ENCODE measurements around the gene KLHL17.
"Not testable (repeated sequence)": the region's sequence is repeated elsewhere in the genome, so short reads cannot be mapped to it uniquely, and the experiment has no call there.

KLHL17 gene

DNA sequence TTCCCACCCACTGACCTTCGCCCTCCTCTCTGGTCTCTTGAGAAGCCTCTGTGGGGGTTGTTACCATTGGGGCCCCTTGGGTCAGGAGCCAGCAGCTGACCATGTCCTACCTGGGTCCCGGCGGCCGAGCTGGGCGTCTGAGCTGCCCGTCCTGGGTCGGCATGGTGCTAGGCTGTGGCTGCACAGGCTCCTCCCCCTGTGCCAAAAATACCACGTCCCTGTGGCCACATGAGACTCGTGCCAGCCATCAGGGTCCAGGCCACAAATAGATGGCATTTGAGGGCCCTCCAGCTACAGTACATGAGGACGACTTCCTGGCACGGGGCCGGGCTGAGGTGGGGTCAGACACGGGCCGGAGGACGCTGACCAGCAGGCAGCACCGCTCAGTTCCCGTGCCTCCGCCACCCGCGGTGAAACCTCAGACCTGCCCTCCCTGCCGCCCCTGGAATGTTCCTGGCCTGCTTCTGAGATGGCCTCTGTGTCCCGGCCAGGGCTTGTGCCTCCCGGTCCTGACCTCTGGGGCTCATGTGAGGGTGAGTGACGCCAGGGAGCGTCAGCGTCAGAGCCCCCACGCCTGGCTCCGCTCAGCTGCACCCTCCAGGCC is 21.7 kb downstream of the KLHL17 start, which contains the start of gene PERM1:
TSS of gene PERM1 (minus strand) at position 139 of the 604 bp plus-strand sequence. CDS start 1,064 bp downstream, outside the sequence.
- DNase-seq (ENCODE audit: insufficient read length, low spot score) (no peak), FAIRE-seq (no peak)
- TF ChIP-seq POLR2A (IDR thresholded peaks at IDR 0.05; ENCODE audit: low read depth, low read length) (no peak), POU2F2 (IDR thresholded peaks at IDR 0.05; ENCODE audit: low read depth, low read length) (no peak), POLR2AphosphoS5 (IDR thresholded peaks at IDR 0.05; ENCODE audit: low read depth, low read length) (no peak), SPI1 (IDR thresholded peaks at IDR 0.05; ENCODE audit: low read depth, low read length) (no peak)

- DNase-seq (ENCODE audit: insufficient read length, low spot score) (no peak), FAIRE-seq (no peak)
- TF ChIP-seq PAX5 (IDR thresholded peaks at IDR 0.05; ENCODE audit: insufficient read depth, low read length, severe bottlenecking) (no peak), POLR2AphosphoS5 (IDR thresholded peaks at IDR 0.05; ENCODE audit: low read depth, low read length) (no peak), SPI1 (IDR thresholded peaks at IDR 0.05; ENCODE audit: low read depth, low read length) (no peak), POU2F2 (IDR thresholded peaks at IDR 0.05; ENCODE audit: low read depth, low read length) (no peak), POLR2A (IDR thresholded peaks at IDR 0.05; ENCODE audit: low read depth, low read length) (no peak), TAF1 (IDR thresholded peaks at IDR 0.05; ENCODE audit: low read depth, low read length) (no peak)
Measured at GRCh38 chr1:982765-983436, 22.5 kb downstream of the KLHL17 start.

DNA sequence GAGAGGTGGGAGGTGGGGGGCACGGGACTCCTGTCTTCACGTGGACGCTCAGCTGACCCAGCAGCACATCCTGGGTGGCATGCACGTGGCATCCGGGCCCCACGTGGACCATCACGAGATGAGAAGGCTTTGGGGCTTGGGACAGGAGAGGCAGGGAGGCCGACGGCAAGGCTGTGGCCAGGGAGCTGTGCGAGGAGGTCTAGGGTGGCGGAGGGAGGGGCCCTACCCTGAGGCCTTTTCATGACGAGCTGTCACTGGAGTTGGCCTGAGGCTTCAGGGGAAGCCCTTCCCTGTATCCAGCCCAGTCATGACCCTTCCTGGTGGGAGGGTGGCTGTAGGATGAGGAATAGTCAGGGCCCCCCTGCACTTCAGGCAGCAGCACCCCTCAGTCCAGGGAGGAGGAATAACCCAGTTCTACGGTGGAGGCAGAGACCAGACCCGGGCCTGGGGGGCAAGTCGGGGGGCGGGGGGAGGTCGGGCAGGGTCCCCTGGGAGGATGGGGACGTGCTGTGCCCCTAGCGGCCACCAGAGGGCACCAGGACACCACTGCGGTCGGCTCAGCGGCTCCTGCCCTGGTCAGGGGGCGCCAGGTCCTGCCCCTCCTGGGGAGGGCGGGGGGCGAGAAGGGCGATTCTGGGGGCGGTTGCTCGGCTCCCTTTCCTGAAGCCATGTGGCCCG is 23.6 kb downstream of the KLHL17 start:
- peak; percentile 91 for DNase-seq (ENCODE audit: insufficient read length, low spot score)
- TF ChIP-seq POLR2AphosphoS5 (IDR thresholded peaks at IDR 0.05; ENCODE audit: low read depth, low read length), result no peak
- no peak for TF ChIP-seq POU2F2 (IDR thresholded peaks at IDR 0.05; ENCODE audit: low read depth, low read length)
- TF ChIP-seq SPI1 (IDR thresholded peaks at IDR 0.05; ENCODE audit: low read depth, low read length), result no peak
- no peak for TF ChIP-seq TAF1 (IDR thresholded peaks at IDR 0.05; ENCODE audit: low read depth, low read length)
- FAIRE-seq, result peak; percentile 93

DNA sequence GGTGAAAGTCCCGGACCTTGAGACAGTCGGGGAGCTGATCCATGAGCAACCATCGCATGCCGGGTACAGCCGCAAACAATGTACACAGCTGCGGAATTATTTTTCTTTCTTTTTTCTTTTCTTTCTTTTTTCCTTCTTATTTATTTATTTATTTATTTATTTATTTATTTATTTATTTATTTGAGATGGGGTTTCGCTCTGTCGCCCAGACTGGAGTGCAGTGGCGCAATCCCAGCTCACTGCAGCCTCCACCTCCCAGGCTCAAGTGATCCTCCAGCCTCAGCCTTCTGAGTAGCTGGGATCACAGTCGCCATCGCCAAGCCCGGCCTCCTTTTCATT is 24.1 kb downstream of the KLHL17 start:
- FAIRE-seq (no peak), DNase-seq (ENCODE audit: insufficient read length, low spot score) (no peak)
- TF ChIP-seq PAX5 (IDR thresholded peaks at IDR 0.05; ENCODE audit: insufficient read depth, low read length, severe bottlenecking) (no peak), POLR2AphosphoS5 (IDR thresholded peaks at IDR 0.05; ENCODE audit: low read depth, low read length) (no peak), TAF1 (IDR thresholded peaks at IDR 0.05; ENCODE audit: low read depth, low read length) (no peak), SPI1 (IDR thresholded peaks at IDR 0.05; ENCODE audit: low read depth, low read length) (no peak), POU2F2 (IDR thresholded peaks at IDR 0.05; ENCODE audit: low read depth, low read length) (no peak), POLR2A (IDR thresholded peaks at IDR 0.05; ENCODE audit: low read depth, low read length) (no peak)

DNA sequence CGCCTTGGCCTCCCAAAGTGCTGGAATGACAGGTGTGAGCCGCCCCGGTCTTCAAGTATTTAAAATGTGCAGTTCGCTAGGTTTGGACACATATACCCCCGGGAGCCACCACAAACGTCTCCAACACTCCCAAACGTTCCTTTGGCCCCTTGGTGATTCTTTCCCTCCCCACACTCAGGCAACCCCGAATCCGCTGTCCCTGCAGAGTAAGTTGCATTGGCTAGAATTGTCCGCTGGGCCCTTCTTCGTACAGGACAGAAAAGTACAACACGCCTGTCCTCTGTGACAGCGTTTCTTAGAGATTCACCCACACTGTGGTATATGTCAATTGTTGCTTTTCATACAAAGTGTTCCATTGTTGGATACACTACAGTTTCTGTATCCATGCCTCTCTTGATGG is 24.7 kb downstream of the KLHL17 start:
- no peak for TF ChIP-seq PAX5 (IDR thresholded peaks at IDR 0.05; ENCODE audit: insufficient read depth, low read length, severe bottlenecking)
- TF ChIP-seq POU2F2 (IDR thresholded peaks at IDR 0.05; ENCODE audit: low read depth, low read length), result no peak
- no peak for TF ChIP-seq SPI1 (IDR thresholded peaks at IDR 0.05; ENCODE audit: low read depth, low read length)
- TF ChIP-seq POLR2A (IDR thresholded peaks at IDR 0.05; ENCODE audit: low read depth, low read length), result no peak
- TF ChIP-seq TAF1 (IDR thresholded peaks at IDR 0.05; ENCODE audit: low read depth, low read length), result no peak
- TF ChIP-seq POLR2AphosphoS5 (IDR thresholded peaks at IDR 0.05; ENCODE audit: low read depth, low read length), result no peak
- DNase-seq (ENCODE audit: insufficient read length, low spot score) (no peak), FAIRE-seq (no peak)

DNA sequence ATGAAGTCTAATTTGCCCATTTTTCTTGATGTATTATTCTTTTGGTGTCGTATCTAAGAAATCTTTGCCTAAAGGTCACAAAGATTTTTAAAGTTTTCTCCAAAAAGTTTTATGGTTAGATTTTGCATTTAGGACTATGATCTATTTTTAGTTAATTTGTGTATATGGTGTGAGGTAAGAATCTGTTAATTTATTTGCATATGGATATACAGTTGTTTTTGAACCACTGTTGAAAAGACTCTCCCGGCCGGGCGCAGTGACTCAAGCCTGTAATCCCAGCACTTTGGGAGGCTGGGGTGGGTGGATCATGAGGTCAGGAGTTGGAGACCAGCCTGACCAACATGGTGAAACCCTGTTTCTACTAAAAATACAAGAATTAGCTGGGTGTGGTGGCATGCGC is 27.7 kb downstream of the KLHL17 start:
- FAIRE-seq; DNase-seq (ENCODE audit: insufficient read length, low spot score): not testable (repeated sequence)

- FAIRE-seq; DNase-seq (ENCODE audit: insufficient read length, low spot score): not testable (repeated sequence)
Measured at GRCh38 chr1:991275-991674, 30.9 kb downstream of the KLHL17 start.

- no peak for TF ChIP-seq SPI1 (IDR thresholded peaks at IDR 0.05; ENCODE audit: low read depth, low read length)
- TF ChIP-seq POLR2AphosphoS5 (IDR thresholded peaks at IDR 0.05; ENCODE audit: low read depth, low read length), result no peak
- no peak for TF ChIP-seq POLR2A (IDR thresholded peaks at IDR 0.05; ENCODE audit: low read depth, low read length)
- TF ChIP-seq PAX5 (IDR thresholded peaks at IDR 0.05; ENCODE audit: insufficient read depth, low read length, severe bottlenecking), result no peak
- TF ChIP-seq TAF1 (IDR thresholded peaks at IDR 0.05; ENCODE audit: low read depth, low read length), result no peak
- TF ChIP-seq POU2F2 (IDR thresholded peaks at IDR 0.05; ENCODE audit: low read depth, low read length), result no peak
- FAIRE-seq, result no peak
Measured at GRCh38 chr1:991895-992294, 31.5 kb downstream of the KLHL17 start.

GRCh38 chr1:992362-992761 is 32.0 kb downstream of the KLHL17 start:
- DNase-seq (ENCODE audit: insufficient read length, low spot score) (no peak), FAIRE-seq (no peak)
- TF ChIP-seq SPI1 (IDR thresholded peaks at IDR 0.05; ENCODE audit: low read depth, low read length), result no peak
- TF ChIP-seq POLR2AphosphoS5 (IDR thresholded peaks at IDR 0.05; ENCODE audit: low read depth, low read length), result no peak
- TF ChIP-seq POLR2A (IDR thresholded peaks at IDR 0.05; ENCODE audit: low read depth, low read length), result no peak
- TF ChIP-seq TAF1 (IDR thresholded peaks at IDR 0.05; ENCODE audit: low read depth, low read length), result no peak
- TF ChIP-seq POU2F2 (IDR thresholded peaks at IDR 0.05; ENCODE audit: low read depth, low read length), result no peak
- TF ChIP-seq PAX5 (IDR thresholded peaks at IDR 0.05; ENCODE audit: insufficient read depth, low read length, severe bottlenecking), result no peak

More at GRCh38 chr1:991895-992294, 31.5 kb downstream of the KLHL17 start:
- DNase-seq (ENCODE audit: insufficient read length, low spot score), result no peak

- TF ChIP-seq POLR2A (IDR thresholded peaks at IDR 0.05; ENCODE audit: low read depth, low read length) (no peak), PAX5 (IDR thresholded peaks at IDR 0.05; ENCODE audit: insufficient read depth, low read length, severe bottlenecking) (no peak), SPI1 (IDR thresholded peaks at IDR 0.05; ENCODE audit: low read depth, low read length) (no peak), POU2F2 (IDR thresholded peaks at IDR 0.05; ENCODE audit: low read depth, low read length) (no peak), TAF1 (IDR thresholded peaks at IDR 0.05; ENCODE audit: low read depth, low read length) (no peak)
- DNase-seq (ENCODE audit: insufficient read length, low spot score), result no peak
- FAIRE-seq, result no peak
Measured at GRCh38 chr1:993379-993995, 33.1 kb downstream of the KLHL17 start.

DNA sequence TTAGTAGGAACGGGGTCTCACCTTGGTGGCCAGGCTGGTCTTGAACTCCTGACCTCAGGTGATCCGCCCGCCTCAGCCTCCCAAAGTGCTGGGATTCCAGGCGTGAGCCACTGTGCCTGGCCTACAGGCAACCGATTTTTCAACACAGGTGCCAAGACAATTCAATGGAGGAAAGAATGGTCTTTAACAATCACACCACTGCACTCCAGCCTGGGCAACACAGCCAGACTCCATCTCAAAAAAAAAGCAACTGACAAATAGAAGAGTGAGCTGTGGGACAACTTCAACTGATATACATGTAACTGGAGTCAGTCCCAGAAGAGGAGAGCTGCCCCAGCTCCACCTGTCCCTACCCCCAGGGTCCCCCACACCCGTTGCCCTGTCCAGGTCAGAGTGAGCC is 34.2 kb downstream of the KLHL17 start:
- not testable (repeated sequence) for DNase-seq (ENCODE audit: insufficient read length, low spot score); FAIRE-seq
